Measurements from ENCODE around the gene CROCC2.

Gene CROCC2

DNA sequence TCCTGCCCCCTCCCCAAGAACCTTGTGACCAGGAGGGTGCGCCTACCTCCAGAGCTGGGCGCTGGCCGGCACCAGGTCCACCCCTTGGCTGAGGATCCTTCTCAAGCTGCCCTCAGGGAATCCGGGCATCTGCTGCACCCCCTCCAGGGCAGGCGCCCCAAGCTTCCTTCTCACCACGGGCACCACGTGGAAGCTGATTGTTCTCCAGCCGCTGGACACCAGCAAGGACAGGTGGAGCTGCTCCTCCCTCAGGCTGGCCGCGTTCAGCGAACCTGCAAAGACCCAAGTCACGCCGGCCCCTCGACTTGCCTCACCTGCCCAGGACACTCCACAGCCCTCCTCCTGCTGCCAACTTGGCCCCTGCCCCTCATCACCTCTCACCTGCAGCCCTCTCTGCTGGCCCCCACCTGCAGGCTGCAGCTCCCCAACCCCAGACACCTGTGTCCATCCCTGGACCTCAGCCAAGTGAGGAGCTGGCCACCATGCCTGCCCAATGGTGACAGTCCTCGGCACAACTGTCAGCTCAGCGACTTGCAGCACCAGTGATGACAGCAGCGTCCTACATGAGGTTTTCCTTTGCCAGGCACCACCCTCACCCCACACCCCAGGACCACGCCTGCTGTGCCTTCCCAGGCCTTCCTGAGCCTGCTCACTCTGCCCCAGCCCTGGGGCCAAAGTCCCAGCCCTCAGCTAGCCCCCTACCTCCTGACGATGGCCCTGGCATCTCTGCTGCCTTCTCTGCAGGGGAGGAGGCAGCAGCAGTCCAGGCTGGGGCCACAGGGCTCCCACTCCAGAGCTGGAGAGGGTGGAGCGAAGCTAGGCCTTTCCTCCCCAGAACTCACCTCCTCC lies 14.4 kb upstream of the CROCC2 start:
- no peak for DNase-seq (ENCODE audit: low spot score)

DNA sequence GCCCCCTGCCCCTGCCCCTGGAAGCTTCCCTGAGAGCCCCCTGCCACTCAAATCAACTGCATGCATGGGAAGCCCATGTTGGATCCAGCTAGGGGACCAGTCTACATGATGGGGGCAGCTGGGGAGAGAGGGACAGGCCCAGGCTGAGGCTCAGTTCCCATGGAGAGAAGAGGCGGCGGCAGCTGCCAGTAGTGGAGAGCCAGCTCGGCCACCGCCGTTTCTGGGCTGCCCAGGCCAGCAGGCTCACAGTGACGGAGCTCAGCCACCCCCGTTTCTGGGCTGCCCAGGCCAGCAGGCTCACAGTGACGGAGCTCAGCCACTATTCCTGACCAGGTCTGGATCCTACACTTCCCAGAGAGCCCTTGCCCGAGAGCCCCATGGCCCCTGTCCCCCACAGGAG lies 13.8 kb upstream of the CROCC2 start:
- no peak for DNase-seq (ENCODE audit: low spot score)

DNA sequence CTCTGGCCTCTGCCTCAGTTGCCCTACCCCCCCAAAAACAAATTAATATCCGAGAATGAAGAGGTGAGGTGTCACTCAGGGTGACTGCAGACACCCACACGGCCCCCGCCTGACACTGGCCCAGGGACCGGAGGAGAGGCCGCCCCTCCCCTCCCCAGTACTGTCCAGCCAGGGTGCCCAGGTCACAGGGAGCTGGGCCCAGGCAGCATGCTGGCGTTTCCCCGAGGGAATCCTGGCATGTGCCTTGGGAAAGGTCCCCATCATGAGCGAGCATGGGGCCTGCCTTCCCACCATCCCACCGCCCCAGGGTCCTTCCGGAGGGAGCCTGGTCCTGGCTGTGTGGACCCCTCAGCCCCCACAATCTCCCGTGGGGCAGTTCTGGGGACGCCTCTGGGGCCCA lies 13.2 kb upstream of the CROCC2 start:
- no peak for DNase-seq (ENCODE audit: low spot score)

DNA sequence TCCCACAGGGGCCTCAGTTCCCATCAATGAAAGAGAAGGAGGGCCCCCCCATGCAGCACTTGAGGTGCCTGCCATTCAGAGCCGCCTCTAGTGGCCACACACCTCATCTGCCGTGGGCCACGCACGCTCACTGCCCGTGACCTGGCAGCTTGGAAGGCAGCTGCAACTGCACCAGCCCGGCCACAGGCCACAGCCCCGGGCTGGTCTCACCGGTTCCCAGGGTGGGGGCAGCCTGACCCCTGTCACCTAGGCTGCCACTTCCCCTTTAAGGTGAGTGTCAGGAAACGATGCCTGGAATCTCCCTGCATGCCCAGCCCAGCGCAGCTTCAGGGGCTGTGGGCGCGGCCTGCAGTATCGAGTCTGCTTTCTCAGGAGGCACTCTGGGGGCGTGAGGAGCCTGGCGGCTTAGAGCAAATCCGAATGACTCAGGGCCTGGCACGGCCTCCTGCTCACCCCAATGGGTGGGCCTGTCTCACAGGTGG lies 12.7 kb upstream of the CROCC2 start:
- DNase-seq (ENCODE audit: low spot score) = peak; percentile 79

DNA sequence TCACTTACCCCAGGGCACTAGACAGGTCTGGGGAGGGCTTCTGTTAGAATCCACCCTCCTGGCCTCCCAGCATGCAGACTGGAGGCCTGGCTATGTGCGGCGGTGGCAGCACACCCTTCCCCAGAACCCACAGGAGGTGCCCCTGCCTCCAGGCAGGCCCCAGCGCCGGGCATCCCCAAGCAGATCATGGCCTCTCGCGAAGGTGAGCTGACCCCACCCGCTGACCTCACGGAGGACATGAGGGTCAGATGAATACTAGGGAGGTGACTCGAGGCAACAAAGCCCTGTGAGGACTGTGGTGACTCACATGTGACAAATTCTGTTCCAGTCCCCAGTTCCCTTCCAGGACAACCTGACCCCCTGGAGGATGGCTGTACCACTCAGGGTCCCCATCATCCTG lies 12.1 kb upstream of the CROCC2 start:
- no peak for DNase-seq (ENCODE audit: low spot score)

DNA sequence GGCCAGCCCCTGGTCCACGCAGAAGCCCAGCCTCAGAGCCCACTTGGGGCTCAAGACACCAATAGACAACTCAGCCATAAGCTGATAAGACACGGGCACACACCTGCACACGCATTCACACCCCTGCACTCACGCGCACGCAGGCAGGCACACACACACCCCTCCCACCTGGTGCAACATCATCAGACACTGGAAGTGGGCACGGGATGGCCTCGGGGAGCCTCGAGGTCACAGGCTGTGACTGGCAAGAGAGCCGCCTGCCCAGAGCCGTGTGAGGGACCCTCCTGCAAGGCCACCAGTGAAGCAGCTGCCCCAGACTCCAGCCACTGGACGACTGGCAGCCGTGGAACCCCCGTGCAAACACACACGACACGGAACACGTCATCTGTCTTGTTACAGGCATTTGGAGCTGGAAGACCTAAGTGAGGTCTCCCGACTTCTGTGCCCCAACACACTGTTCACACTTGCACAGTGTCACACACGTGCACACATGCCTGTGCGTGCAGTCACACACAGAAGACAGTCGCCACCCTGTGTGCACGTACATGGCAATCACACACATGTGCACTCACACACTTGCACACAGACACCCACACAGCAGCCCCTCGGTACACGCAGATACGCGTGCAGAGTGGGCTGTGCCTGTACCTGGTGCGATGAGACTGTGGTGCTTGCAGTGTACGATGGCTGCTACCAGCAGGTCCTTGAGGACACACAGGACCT lies 11.1 kb upstream of the CROCC2 start:
- no peak for DNase-seq (ENCODE audit: low spot score)

DNA sequence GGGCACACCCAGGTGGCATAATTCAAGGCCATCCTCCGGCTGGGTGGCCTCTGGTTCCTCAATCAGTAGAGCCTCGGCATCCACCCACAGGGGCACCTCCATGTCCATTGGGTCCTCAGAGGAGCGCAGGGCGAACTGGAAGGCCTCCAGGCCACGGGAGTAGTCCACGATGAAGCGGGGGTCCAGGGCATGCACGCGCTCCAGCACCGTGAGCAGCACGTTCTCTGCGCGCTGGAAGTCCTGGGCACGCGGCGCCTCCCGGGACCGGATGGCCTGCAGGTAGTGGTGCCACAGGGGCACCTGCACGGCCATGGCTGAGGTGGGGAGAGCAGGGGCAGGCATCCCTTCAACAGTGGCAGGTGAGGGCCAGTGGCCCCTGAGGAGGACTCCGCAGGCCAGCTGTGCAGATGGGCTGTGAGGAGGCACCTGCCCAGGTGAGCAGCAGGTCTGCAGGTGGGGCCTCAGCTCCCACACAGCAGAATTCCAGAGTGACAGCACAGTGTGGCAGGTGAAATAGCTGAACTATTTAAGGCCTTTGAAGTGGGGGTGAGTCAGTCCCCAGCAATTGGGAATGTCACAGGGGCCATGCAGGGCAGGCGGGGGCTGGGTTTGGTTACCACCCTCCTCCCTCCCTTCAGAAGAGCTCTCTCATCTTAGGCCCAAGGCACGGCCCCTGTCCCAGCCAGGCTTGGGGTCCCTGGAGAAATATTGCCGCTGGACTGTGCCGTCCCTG lies 10.3 kb upstream of the CROCC2 start, which contains the start of gene MAB21L4:
Gene MAB21L4 (minus strand): TSS at position 501 of the 733 bp plus-strand sequence. CDS start 159 bp downstream, at position 342.
- no peak for DNase-seq (ENCODE audit: low spot score)

DNA sequence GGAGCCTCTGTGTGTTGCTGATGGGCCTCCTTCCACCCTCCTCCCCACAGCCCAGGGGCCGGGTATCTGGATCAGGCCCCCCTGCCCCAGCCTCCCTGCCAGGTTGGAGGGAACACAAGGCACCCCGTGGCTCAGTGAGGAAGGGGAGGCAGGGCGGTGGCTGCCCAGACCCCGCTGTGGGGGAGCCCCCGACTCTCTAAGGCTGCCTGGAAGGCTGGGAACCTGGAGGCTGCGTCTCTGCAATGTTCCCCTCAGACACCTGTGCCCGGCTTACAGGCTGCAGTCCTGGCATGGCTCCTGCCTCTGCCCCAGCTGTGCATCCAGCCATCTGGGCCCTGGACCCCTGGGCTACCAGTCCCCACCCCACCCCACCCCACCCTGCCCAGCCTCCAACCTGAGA lies 9.7 kb upstream of the CROCC2 start:
- DNase-seq (ENCODE audit: low spot score) = no peak

DNA sequence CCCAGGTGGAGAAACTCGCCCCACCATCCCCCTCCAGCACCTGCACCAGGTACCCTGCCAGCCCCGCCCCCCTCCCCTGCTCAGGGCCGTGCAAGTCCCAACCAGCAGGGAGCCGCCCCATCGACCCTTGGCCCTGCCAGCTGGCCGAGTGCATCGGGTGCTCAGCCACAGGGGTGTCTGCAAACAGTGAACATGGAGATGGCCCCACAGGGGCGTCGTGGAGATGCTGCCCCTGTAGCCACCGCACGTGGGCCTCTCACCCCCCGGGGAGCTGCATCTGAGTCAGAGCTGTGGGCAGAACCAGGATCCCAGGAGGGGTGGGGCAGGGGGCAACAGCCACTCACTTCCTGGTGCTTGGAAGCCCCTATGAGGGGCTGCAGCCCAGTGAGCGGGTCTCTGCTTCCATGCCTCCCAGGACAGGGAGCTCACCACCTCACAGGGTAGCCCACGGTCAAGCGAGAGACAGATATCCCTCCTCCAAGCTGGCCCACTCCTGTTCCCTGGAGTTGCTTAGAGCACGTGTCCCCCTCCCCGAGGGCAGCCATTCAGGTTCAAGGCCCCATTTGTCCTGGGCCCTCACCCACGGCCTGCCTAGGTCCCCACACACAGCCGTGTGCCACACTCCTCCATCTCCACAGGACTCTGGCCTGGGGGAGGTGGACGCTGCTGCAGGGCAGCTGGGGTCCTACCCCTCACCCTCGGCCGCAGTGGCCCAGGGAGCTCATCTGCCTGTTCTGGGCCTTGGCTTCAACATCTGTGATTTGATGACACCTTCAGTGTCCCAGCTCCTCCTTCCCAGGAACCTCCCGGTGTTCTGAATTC lies 9.1 kb upstream of the CROCC2 start:
- DNase-seq (ENCODE audit: low spot score) = no peak

DNA sequence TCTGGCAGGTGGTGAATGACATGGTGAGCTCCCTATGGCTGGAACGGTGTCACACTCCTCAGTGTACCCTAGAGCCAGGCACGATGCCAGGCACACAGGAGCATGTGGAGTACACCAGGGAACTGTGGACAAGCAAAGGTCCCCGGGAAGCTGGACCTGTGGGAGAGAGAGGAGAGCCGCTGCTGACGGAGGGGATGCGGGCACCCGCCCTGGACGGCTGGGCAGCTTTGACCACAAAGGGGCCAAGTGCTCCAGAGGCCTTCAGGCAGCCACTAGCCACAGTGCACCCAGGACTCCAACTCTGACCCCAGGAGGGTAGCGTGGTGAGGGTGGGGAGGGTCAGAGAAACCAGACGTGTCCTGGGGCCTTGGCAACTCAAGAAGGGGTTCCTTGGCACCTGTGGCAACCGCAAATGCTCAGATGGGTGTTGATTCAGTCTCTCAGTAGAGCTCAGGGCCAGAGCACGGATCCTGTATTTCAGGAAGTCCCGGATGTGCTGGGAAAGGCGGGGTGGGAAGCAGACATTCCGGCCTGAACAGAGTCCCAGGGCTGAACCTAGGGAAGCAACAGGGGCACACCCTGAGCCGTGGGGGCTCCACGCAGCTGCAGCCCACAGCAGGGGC lies 7.9 kb upstream of the CROCC2 start:
- DNase-seq (ENCODE audit: low spot score) = no peak

DNA sequence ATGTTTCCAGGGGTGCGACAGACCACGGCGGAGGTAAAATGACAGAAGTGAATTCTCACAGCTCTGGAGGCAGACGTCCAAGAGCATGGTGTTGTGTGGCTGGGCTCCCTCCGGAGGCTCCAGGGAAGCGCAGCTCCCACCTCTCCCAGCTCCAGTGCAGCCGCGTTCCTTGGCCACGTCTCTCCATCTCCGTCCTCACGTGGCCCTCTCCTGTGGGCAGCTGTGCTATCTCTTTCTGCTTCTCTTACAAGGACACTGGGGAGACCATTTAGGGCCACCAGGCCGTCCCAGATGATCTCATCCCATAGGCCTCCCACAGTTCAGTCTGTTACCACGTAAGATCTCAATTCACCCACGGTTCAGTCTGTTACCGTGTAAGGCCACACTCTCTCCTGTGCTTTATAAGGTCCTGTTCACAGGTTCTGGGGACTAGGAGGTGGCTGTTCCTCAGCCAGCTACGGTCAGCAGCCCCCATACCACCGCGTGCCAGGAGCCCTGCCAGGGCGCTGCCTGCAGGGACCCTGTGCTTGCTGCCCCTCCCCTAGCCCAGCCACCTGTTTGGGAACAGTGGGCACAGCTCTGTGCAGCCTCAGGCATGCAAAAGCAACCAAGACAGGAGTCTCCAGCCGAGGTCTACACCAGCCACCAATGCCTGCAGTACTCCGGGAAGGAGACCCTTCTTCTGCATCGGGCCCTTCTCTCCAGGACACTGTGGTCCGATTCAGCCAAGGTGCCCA lies 7.2 kb upstream of the CROCC2 start:
- DNase-seq (ENCODE audit: low spot score) = no peak

DNA sequence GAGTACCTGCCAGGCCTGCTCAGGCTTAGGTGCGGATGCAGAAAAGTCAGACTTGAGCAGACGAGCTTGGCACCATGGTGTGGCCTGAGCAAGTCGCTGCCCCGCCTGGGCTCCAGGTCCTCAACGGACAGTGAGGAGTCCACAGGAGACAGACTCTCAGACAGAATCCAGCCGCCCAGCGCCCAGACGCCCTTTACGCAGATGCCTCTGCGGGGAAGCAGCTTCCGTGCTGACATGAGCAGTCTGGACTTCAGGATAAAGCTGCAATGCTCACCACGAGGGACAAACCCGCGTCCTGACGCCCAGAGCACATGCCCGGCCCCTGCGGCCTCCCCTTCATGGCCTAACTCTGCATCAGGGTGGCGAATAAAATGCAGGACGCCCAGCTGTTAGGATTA lies 6.7 kb upstream of the CROCC2 start:
- DNase-seq (ENCODE audit: low spot score) = no peak

DNA sequence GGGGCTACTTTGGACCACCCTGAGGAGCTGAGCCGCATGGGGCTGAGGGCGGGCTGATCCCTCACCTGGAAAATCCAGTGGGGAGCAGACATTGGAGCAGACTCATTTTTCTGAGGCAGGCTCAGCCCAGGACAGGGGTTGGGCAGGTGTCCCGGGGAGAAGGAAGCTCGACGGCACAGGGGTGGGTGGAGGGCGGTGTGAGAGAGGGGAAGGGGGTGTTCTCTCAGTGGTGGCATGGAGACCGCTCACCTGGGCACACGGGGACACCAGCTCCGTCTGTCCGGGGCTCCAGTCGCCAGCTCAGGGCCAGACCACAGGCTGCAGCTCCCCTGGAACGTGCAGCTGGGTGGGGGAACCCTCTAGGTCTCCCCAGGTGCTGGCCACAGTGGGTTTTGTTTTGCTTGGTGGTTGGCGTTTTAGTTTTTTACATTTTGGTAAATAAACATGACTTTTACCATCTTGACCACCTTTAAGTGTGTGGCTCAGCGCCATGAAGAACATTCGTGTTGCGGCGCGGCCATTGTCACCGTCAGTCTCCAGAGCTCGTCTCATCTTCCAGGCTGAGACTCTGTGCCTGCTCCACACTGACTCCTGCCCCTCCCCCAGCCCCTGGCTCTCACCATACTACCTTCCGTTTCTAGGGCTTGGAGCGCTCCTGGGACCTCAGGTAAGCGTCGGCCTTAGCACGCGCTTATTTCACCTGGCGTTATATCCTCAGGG lies 5.8 kb upstream of the CROCC2 start:
- no peak for DNase-seq (ENCODE audit: low spot score)

DNA sequence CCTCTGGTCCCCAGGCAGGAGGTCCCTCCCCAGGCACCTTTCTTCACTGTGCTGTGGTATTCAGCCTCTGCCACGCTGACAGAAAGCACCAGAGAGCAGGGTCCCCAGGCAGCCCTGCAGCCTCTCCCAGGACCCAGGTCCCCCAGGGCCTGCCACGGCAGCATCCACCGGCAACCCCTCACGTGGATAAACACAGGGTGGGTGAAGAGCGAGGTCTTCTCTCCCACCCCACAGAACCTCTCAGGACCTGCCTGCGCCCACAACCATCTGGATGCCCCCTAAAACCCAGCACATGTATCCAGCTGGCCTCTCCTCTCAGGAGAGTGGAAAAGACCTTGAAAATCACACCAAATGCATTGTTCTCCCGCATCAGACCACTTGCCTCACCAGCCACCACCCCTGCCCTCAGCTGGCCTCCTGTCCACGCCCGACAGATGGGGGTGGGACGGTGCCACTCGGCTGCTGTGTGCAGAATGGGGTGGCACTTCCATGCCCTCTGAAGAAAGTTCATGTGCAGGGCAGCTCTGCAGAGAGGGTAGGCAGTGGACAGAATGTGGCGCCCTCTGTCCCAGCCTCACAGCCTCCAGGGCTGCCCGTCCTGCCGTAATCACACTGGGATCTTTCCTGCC lies 4.0 kb upstream of the CROCC2 start:
- DNase-seq (ENCODE audit: low spot score) = no peak

DNA sequence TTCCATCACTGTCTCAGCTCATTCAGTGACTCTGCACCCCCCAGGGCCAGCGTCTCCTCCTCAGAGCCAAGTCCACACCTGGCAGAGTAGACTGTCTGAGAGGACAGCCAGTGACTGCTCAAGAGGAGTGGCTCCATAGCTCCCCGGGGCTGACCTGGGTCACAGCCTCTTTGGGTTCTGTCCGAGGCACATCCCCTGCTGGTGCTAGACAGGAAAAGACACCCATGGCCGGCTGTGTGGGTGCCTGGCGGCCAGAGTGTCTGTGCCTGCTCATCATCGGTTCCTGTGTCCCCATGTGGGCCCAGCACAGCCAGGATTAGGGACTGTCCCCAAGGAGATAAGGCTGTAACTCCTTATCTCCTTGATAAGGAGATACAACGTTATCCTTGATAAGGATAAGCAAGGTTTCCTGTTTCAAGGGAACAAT lies 3.5 kb upstream of the CROCC2 start:
- no peak for DNase-seq (ENCODE audit: low spot score)

DNA sequence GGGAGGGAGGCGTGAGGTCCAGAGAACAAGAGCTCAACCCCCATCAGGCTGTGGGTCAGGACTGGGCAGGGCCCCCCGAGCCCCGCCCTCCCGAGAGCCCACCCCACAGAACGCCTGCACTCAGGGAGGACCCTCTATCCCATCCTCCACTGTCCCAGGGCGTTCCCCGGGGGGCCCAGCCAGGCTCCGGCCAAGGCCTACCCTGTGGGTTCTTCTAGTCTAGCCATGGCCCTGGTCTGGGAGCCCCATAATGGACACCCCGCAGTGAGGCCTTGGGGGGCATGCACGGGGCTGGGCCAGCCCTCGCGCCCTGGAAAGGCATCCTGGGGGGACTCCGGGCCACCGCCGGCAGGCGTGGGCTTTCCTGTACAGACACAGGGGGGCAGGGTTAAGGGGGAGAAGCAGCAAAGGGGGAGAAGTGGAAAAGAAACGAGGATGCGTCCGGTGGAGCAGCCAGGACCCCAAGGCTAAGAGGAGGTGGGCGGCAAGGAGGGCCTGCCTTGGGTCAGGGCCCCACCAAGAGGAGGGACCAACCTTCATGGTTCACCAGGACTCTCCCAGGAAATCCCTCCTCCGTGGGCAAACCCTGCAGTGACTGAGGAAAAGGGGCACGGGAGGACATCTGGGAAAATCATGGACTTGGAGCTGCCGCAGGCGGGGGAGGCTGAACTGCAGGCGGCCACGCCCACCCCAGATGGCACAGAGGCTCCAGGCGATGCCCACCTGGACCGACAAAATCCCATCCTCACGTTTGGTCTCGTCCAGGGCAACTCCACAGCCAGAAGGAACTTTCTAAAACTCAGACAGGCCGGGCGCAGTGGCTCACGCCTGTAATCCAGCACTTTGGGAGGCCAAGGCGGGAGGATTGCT lies 2.7 kb upstream of the CROCC2 start:
- no peak for DNase-seq (ENCODE audit: low spot score)

DNA sequence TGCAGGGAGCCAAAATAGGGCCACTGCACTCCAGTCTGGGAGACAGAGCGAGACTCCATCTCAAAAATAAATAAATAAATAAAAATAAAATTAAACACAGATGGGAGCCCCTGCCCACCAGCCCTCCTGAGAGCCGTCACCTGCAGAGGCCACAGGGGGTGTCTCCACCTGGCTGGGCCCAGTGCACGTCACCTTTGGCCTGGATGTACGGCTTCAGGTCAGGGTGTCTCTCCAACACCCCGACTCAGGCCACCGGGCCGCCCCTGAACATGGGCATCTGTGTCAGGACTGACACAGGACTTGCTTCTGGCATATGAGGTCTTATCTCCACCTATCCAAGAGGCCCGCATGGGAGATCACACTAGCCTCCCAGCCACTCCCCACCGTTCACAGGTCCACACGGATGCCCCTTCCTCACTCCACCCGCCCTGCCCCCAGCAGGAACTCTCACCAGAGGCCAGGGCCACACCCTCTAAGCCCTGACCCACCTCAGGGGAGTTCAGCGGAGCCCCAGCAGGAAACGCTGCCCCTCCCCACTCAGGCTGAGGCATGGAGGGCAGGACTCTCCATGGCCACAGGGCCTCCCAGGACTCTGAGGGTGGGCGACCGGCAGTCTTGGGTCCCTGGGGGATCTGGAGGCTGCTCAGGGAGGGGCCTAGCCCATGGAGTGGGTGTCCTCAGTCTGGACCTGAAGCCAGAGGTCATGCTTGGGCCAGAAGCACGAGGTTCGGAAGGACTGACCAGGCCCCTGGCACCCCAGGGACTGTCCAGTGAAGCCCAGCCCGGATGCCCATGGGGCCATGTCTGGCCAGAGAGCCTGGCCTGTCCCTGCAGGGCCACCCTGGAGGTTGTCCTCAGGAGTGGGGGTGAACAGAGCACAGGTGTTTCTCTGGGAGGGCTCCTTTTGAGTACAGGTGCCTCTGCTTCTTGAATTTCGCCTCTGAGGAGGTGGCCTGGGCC lies 1.6 kb upstream of the CROCC2 start:
- no peak for DNase-seq (ENCODE audit: low spot score)
